Activated T-cell treated with anti-CD3 and anti-CD28 coated beads, Interleukin-2, amount 50 U/mL, for 4 hours (primary cell): ENCODE measurements around the gene PTPRT. TPM values are rescaled to one million over a fixed set of nuclear protein-coding genes. Genes with fewer than 3 reads are reported as not detected.

ENCODE experiments used
- ATAC-seq, 2 donors: fragments of 200-7000 bp; cut with Tn5 transposase; one replicate each; pipeline ENCODE4 v1.10.0; 2021
- DNase-seq: peaks from one replicate; pipeline ENCODE4 v3.0.0-alpha.2; 2020
- H3K27me3 Mint-ChIP-seq: one replicate; pipeline ENCODE4 v1.8.0; 2021; ENCODE audit warnings: low read depth, mixed read lengths
- H3K36me3 Mint-ChIP-seq: one replicate; pipeline ENCODE4 v1.8.0; 2022; ENCODE audit warnings: mixed read lengths; ENCODE audit not compliant: insufficient read depth
- H3K4me1 Mint-ChIP-seq: one replicate; pipeline ENCODE4 v1.8.0; 2021; ENCODE audit warnings: low read depth, mixed read lengths
- H3K4me3 Mint-ChIP-seq: one replicate; pipeline ENCODE4 v1.8.0; 2021; ENCODE audit warnings: mild to moderate bottlenecking, moderate library complexity, mixed read lengths
- H3K9me3 Mint-ChIP-seq: one replicate; pipeline ENCODE4 v1.8.0; 2021; ENCODE audit warnings: mixed read lengths
- total RNA-seq, 3 donors: library from RNA; stranded (reverse); gene quantifications; one replicate each; pipeline ENCODE4 v1.2.1, GENCODE V29; 2021

The PTPRT gene
- total RNA-seq, 3 donors from 2014 or later = not detected

DNA sequence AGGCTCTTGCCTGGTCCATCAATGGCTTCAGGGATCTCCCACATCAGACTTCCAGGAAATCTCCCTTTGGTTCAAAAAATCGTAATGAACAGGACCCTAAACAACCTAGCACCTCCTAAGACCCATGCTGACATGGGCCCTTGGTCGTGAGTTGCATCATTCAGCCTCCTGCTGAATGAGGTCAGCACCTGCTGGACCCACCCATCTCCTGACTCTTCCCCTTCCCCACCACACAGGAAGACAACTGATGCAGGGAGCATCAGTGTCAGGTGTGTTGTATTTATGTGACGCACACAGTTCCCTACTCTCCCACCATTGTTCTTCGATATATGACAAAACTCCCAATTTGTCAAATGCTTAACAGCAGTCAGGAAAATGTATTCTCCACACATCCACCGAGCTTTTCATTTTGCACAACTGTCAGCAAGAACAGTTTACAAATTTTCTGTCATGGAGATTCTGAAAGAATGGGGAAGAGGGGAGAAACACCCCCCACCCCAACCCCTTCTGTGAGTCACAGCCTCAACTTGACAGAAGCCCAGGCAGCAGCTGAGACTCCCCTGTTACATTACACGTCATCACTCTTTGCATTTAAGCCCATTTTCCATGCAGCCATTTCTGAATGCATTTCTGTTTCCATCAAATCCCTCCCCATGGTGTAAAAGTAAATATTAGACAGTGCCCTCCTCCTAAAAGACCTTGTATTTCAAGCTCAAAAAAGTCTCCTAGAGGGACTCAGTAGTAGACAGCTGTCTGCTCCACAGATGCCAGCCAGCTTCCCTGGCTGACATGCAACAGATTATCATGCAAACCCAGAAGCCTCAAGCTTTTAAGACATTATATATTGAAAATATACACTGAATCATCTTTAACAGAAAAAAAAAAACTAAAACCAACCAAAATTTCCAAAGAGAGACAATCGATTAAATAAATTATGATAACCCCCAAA lies 577.5 kb downstream of the PTPRT start:
- ATAC-seq = no peak
- no peak for DNase-seq
- Mint-ChIP-seq H3K4me3 (no peak overlapping the region), H3K27me3 (no peaks in the 10 kb centered on the region), H3K36me3 (no peaks in the 10 kb centered on the region), H3K9me3 (peaks cover 7% of the 10 kb centered on the region), H3K4me1 (no peaks in the 10 kb centered on the region)

DNA sequence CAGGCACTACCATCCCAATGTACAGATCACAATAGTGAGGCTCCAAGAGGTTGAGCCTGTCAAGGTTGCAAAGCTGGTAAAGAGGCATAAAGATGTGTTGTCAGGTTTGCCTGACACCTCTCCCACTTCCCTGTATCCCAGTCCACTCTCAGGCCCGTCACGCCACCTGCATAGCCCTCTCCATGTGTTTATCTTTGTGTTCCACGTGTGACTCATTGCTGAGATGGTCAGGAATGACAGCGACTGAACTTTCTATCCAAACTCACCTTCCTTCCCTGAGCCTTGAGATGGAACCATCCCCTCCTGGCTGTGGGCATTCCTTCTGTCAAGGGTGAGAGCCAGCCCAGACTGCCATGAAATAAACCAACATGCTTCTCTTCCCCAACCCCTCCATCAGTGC lies 578.3 kb downstream of the PTPRT start:
- DNase-seq (no peak), ATAC-seq (no peak)
- H3K36me3 Mint-ChIP-seq = no peaks in the 10 kb centered on the region
- H3K27me3 Mint-ChIP-seq = no peaks in the 10 kb centered on the region
- no peak overlapping the region for H3K4me3 Mint-ChIP-seq
- no peaks in the 10 kb centered on the region for H3K4me1 Mint-ChIP-seq
- H3K9me3 Mint-ChIP-seq = peaks cover 7% of the 10 kb centered on the region

DNA sequence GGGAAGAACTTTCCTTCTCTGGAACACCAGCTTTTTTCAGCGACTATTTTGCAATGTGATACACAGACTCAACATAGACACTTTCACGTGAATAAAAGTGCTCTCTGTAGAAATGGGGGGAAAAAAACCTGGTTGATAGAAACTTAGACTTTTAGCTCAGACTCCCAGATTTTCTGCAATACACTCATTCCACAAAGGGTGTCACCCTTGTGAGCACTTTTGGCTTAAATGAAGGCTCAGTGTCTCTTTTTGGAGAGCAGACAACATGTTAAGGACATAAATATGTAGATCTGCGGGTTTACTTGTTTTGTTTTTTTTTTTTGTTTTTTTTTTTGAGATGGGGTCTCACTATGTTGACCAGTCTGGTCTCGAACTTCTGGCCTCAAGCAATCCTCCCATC lies 579.6 kb downstream of the PTPRT start:
- ATAC-seq = no peak
- H3K27me3 Mint-ChIP-seq = no peaks in the 10 kb centered on the region
- no peaks in the 10 kb centered on the region for H3K36me3 Mint-ChIP-seq
- DNase-seq = no peak
- no peaks in the 10 kb centered on the region for H3K4me1 Mint-ChIP-seq
- H3K4me3 Mint-ChIP-seq = no peak overlapping the region
- H3K9me3 Mint-ChIP-seq = peaks cover 7% of the 10 kb centered on the region

DNA sequence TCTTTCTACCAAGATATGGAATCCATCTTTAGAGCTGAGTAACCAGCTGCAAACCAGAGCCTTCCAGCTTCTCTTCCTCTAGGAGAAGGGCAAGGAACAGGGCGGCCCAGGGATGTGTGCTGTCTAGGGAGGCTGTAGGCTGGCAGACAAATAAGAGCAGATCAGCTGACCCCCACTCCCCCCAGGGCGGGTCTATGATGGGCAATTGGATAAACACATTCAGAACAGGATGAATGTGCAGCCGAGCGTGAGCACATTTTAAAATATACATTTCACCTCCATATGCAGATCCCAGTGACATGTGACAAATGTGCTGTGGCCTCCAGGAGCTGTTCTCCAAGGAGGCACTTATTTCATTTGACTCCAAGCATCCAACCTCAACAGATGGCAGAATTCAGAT lies 580.1 kb downstream of the PTPRT start:
- no peak for DNase-seq
- no peaks in the 10 kb centered on the region for H3K36me3 Mint-ChIP-seq
- peaks cover 6% of the 10 kb centered on the region for H3K9me3 Mint-ChIP-seq
- no peak overlapping the region for H3K4me3 Mint-ChIP-seq
- H3K27me3 Mint-ChIP-seq = no peaks in the 10 kb centered on the region
- no peak for ATAC-seq
- no peaks in the 10 kb centered on the region for H3K4me1 Mint-ChIP-seq

DNA sequence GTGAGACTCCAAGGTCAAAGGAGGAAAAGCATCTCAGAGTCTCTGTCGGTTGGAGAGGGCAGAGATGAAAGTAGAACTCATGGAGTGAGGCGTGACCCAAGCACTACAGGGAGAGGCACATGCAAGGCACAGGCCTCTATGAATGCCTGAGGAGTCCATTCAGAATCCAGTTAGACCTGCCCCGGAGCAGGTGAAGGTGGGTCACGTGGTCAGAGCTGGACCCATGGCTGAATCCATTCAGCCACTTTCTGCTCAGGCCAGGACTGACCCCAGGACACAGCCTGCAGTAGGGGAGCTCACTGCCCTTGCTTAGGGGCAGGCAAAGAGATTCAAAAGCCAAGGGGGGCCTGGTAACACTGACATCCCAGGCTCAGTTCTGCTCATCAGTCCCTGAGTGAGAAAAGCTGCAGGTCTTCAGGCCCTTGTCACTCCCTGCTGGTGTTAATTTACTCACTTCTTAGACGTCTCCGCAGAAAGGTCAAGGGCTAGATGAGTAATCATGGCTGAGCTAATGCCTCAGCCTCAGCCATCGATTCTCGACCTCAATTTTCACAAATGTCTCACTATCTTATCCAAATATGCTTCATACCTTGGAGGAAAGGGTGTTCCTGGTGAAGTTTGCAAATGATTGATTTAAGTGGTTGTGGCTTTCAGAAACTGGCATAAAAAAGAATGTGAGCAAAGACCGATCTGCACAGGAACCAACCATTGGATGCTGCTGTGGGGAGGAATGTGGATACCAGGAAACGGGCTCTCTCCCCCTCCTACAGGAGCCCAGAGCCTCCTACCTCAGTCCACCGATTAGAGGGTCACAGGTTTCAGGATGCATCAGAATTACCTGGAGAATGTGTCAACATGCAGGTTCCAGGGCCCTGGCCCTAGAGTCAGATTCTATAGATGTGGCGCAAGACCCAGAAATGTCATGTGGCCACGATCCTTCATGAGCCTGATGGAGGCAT lies 584.4 kb downstream of the PTPRT start:
- Mint-ChIP-seq H3K27me3 (no peaks in the 10 kb centered on the region), H3K4me3 (no peak overlapping the region), H3K4me1 (no peaks in the 10 kb centered on the region), H3K36me3 (no peaks in the 10 kb centered on the region), H3K9me3 (peaks cover 4% of the 10 kb centered on the region)
- no peak for ATAC-seq
- no peak for DNase-seq

DNA sequence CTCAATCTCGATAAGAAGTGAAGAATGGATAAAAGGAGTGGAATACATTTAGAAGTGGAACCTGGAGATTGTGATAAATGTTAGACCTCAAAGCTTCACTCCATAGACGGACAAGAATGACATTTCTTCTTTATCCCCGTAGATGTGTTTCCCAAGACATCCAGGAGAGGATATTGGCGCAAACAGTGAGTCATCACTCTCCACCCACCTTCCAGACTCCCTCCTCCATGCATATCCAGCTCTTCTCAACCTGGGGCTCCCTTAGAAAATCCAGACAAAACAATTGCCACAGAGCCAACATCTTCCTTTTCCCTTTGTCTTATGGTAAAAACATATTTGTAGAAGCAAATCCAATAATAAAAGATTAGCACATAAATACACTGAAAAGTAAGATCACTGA lies 586.1 kb downstream of the PTPRT start:
- DNase-seq (no peak), ATAC-seq (no peak)
- Mint-ChIP-seq H3K36me3 (no peaks in the 10 kb centered on the region), H3K4me1 (no peaks in the 10 kb centered on the region), H3K4me3 (no peak overlapping the region), H3K27me3 (no peaks in the 10 kb centered on the region), H3K9me3 (peaks cover 4% of the 10 kb centered on the region)

DNA sequence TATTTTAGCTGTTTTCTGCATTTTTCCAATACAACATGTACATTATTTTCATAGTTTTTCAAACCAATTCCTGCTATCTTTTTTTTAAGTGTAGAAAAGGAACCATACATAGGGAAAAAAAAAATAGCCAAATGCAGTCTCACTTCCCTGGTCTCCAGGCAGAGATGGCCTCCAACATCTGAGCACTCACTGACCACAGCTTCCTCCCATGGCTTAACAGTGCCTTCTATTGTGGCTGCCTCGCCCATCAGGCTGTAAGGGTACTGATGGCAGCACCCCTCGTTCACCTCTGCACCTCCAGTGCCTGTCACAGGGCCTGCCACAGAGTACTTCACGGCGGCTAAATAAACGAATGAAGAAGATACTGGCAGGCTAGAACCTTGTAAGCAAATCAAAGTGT lies 591.1 kb downstream of the PTPRT start:
- H3K4me3 Mint-ChIP-seq = no peak overlapping the region
- ATAC-seq = no peak

DNA sequence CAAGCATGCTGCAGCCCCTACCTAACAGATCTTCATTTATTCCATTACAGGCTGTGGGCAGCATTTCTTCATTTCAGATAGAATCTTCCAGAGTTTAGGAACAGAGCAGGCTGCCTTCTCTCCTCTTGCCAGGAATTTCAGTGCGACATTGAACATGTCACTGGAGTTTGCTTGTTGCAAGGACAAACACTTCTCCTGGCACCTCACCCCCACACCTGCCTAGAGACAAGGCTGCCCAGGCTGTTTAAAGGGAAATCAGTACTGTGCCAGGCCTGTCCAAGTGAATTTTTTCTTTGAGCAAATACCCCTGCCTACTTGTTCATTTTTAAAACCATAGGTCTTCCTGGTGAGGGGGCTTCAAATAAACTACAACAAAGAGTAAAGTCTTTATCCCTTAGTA lies 594.1 kb downstream of the PTPRT start:
- Mint-ChIP-seq H3K4me1 (no peaks in the 10 kb centered on the region), H3K4me3 (no peak overlapping the region), H3K27me3 (no peaks in the 10 kb centered on the region), H3K9me3 (no peaks in the 10 kb centered on the region), H3K36me3 (no peaks in the 10 kb centered on the region)
- ATAC-seq = no peak
- no peak for DNase-seq

More for the DNA sequence above, 591.1 kb downstream of the PTPRT start:
- no peak for DNase-seq
- H3K36me3 Mint-ChIP-seq = no peaks in the 10 kb centered on the region
- H3K4me1 Mint-ChIP-seq = no peaks in the 10 kb centered on the region
- peaks cover 4% of the 10 kb centered on the region for H3K9me3 Mint-ChIP-seq
- H3K27me3 Mint-ChIP-seq = no peaks in the 10 kb centered on the region

DNA sequence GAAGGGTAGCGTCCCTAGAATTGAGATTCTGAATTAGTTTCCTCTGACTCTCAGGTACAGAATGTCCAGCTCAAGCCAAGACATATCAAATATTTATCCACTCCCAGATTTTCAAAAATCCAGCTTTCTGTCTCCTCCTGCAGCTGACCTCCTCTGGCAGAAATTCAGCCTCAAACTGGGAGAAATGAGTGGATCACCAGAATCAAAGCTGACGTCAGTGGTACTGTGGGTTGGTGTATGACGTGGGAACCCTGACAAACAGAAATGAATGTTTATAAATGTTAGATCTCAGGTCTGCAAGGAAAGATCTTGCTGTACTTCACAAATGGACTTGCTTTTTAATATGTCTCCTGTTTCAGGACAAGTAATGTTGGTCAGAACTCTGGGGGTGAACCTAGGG lies 595.0 kb downstream of the PTPRT start:
- Mint-ChIP-seq H3K9me3 (no peaks in the 10 kb centered on the region), H3K4me1 (no peaks in the 10 kb centered on the region), H3K27me3 (no peaks in the 10 kb centered on the region), H3K4me3 (no peak overlapping the region), H3K36me3 (no peaks in the 10 kb centered on the region)
- DNase-seq (no peak), ATAC-seq (no peak)

DNA sequence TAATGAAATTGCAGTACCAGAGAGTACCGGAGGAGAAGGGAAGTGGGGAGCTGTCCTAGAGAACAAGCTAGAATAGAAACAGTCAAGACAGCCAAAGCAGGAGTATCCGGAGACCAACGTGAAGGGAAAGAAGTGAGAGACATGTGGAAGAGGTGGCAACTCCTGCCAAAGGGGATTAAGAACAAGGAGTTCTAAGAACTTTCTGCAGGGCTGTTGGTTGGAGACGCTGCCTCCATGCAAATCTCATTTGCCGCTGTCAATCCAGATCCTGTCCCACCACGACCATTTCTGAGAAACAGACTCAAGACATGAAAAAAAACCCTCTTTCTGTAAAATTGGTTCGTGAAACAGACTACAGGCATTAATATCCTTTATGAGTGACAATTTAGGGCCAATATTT lies 595.7 kb downstream of the PTPRT start:
- DNase-seq (no peak), ATAC-seq (no peak)
- no peak overlapping the region for H3K4me3 Mint-ChIP-seq
- no peaks in the 10 kb centered on the region for H3K4me1 Mint-ChIP-seq
- no peaks in the 10 kb centered on the region for H3K9me3 Mint-ChIP-seq
- no peaks in the 10 kb centered on the region for H3K36me3 Mint-ChIP-seq
- H3K27me3 Mint-ChIP-seq = no peaks in the 10 kb centered on the region

DNA sequence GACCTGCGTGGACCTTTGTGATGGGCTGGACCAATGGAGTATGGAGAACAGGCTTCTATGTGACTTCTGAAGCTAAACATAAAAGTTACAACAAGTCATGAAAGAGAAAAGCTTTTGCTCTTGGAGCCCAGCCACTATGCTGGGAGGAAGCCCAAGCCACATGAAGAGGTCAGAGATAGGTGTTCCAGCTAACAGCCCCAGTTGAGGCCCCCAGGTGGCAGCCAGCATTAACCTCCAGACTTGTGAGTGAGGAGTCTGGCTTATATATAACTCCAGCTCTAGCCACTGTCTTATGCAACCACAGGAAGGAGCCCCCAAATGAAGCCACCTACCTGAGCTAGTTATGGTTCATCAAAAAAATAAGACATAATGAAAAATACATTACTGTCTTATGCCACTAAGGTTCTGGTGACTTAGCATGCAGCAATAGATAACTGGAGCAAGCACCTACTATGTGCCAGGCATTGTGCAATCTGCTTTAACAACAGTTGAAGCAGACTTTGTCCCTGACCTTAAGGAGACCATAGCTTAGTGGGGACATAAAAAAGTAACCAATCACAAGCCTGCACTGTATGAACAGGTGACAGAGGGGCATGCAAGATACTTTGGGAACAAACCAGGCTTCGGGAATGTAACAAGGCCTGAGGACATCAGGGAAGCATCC lies 599.6 kb downstream of the PTPRT start:
- no peaks in the 10 kb centered on the region for H3K36me3 Mint-ChIP-seq
- ATAC-seq (no peak), DNase-seq (no peak)
- H3K27me3 Mint-ChIP-seq = no peaks in the 10 kb centered on the region
- no peaks in the 10 kb centered on the region for H3K4me1 Mint-ChIP-seq
- no peak overlapping the region for H3K4me3 Mint-ChIP-seq
- no peaks in the 10 kb centered on the region for H3K9me3 Mint-ChIP-seq

DNA sequence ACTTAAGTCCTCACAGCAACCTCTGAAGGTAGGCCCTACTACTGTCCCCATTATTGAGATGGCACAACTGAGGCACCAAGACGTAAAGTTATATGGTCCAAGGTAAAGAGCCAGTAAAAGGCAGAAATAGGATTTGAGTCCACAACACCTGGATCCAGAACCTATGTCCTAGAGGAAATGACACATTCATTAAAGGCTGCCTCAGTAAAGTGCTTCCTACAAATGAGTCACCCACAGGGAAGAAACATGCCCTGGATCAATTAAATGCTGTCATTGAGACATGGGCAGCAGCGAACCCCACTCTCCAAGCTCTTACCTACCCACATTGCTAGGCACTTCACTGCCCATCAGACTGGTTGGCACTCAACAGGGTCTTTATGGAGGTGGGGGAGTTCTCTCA lies 600.9 kb downstream of the PTPRT start:
- Mint-ChIP-seq H3K36me3 (no peaks in the 10 kb centered on the region), H3K27me3 (no peaks in the 10 kb centered on the region), H3K9me3 (no peaks in the 10 kb centered on the region), H3K4me1 (no peaks in the 10 kb centered on the region), H3K4me3 (no peak overlapping the region)
- ATAC-seq (no peak), DNase-seq (no peak)

DNA sequence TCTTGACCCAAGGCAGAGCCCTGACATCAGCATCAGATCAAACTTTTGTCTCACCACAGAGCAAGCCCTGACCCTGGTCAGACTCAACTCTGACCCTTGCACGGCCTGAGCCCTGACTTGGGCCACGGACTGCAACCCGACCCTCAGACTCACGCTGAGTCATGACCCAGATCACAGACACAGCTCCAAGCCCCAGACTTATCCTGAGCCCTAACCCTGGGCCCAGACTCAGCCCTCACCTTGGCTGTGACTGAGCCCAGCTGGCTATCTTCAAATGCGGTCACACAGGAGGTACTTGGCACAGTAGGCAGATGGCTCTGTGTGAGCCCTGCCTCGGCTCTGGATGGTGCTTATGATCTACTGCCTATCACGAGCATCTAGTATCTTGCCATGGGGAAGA lies 602.3 kb downstream of the PTPRT start:
- H3K9me3 Mint-ChIP-seq = no peaks in the 10 kb centered on the region
- H3K4me1 Mint-ChIP-seq = no peaks in the 10 kb centered on the region
- no peak for ATAC-seq
- no peaks in the 10 kb centered on the region for H3K36me3 Mint-ChIP-seq
- no peak for DNase-seq
- H3K4me3 Mint-ChIP-seq = no peak overlapping the region
- H3K27me3 Mint-ChIP-seq = no peaks in the 10 kb centered on the region

DNA sequence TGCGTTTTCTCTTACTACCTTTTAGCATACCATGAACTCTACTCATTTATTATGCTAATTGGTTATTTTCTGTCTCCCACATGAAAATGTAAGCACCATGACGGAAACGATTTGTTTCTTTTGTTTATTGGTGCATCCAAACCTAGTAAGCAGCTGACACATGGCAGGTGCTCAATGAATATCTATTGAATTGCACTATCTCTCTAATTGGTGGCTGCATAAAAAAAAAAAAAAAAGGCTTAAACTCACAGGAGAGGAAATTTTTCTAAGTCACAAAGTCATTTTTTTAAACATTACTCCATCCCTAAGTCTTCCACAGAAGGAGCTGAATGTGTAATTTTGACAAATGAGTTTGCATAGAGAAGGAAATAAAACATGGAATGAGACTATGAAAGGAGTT lies 608.4 kb downstream of the PTPRT start:
- no peak for ATAC-seq
- Mint-ChIP-seq H3K9me3 (peaks cover 11% of the 10 kb centered on the region), H3K36me3 (no peaks in the 10 kb centered on the region), H3K4me1 (no peaks in the 10 kb centered on the region), H3K27me3 (no peaks in the 10 kb centered on the region), H3K4me3 (no peak overlapping the region)
- no peak for DNase-seq
